Activated effector memory CD4-positive, alpha-beta T cell treated with Interleukin-2 at 50 U/mL for 16 hours (primary cell): ENCODE data around the gene OIT3.
"Not testable (repeated sequence)": the region's sequence is repeated elsewhere in the genome, so short reads cannot be mapped to it uniquely, and the experiment has no call there.

ENCODE experiments used
- DNase-seq: peaks from one replicate; pipeline ENCODE4 v3.0.0-alpha.2; 2020

Gene OIT3

GRCh38 chr10:72904806-72905205, 11.3 kb downstream of the OIT3 start:
- DNase-seq = no peak

- no peak for DNase-seq
Measured at GRCh38 chr10:72906446-72906845, 12.9 kb downstream of the OIT3 start.

- DNase-seq = no peak
Measured at GRCh38 chr10:72910705-72911104, 17.2 kb downstream of the OIT3 start.

- DNase-seq = no peak
Measured at GRCh38 chr10:72911758-72912157, 18.2 kb downstream of the OIT3 start.

- no peak for DNase-seq
Measured at GRCh38 chr10:72912736-72913135, 19.2 kb downstream of the OIT3 start.

- DNase-seq = no peak
Measured at GRCh38 chr10:72913287-72913686, 19.7 kb downstream of the OIT3 start.

- DNase-seq = not testable (repeated sequence)
Measured at GRCh38 chr10:72917201-72917600, 23.7 kb downstream of the OIT3 start.

- not testable (repeated sequence) for DNase-seq
Measured at GRCh38 chr10:72917803-72918332, 24.3 kb downstream of the OIT3 start.

GRCh38 chr10:72918352-72918751, 24.8 kb downstream of the OIT3 start:
- DNase-seq = no peak

- not testable (repeated sequence) for DNase-seq
Measured at GRCh38 chr10:72921147-72921683, 27.7 kb downstream of the OIT3 start.

- no peak for DNase-seq
Measured at GRCh38 chr10:72924351-72924750, 30.8 kb downstream of the OIT3 start.

GRCh38 chr10:72925951-72926465, 32.5 kb downstream of the OIT3 start:
- no peak for DNase-seq

GRCh38 chr10:72927485-72927884, 33.9 kb downstream of the OIT3 start:
- no peak for DNase-seq

- no peak for DNase-seq
Measured at GRCh38 chr10:72928798-72929197, 35.3 kb downstream of the OIT3 start.

GRCh38 chr10:72930276-72930675, 36.7 kb downstream of the OIT3 start:
- no peak for DNase-seq

- DNase-seq = no peak
Measured at GRCh38 chr10:72932259-72933015, 38.9 kb downstream of the OIT3 start.

- no peak for DNase-seq
Measured at GRCh38 chr10:72935361-72935760, 41.8 kb downstream of the OIT3 start.

GRCh38 chr10:72943498-72944234, 50.1 kb downstream of the OIT3 start:
- no peak for DNase-seq

GRCh38 chr10:72946963-72947362, 53.4 kb downstream of the OIT3 start:
- no peak for DNase-seq

GRCh38 chr10:72948762-72949161, 55.2 kb downstream of the OIT3 start:
- no peak for DNase-seq

- no peak for DNase-seq
Measured at GRCh38 chr10:72951760-72952159, 58.2 kb downstream of the OIT3 start.

- DNase-seq = no peak
Measured at GRCh38 chr10:72952189-72952588, 58.6 kb downstream of the OIT3 start.

- DNase-seq = no peak
Measured at GRCh38 chr10:72952642-72953158, 59.2 kb downstream of the OIT3 start.
